WI38 (cell line): Measurements from ENCODE around the gene TMEM258.

ENCODE experiments used
- H3K4me3 ChIP-seq: 2 replicates; pipeline ENCODE4 v1.5.1; 2011; ENCODE audit warnings: low read depth, mild to moderate bottlenecking, control low read depth, low read length
- TF ChIP-seq, protein P1 (sequence below): IDR thresholded peaks from 2 replicates; pipeline ENCODE4 v1.5.1; 2012; ENCODE audit warnings: low read depth, mild to moderate bottlenecking, control low read depth, low read length

TMEM258 gene

DNA sequence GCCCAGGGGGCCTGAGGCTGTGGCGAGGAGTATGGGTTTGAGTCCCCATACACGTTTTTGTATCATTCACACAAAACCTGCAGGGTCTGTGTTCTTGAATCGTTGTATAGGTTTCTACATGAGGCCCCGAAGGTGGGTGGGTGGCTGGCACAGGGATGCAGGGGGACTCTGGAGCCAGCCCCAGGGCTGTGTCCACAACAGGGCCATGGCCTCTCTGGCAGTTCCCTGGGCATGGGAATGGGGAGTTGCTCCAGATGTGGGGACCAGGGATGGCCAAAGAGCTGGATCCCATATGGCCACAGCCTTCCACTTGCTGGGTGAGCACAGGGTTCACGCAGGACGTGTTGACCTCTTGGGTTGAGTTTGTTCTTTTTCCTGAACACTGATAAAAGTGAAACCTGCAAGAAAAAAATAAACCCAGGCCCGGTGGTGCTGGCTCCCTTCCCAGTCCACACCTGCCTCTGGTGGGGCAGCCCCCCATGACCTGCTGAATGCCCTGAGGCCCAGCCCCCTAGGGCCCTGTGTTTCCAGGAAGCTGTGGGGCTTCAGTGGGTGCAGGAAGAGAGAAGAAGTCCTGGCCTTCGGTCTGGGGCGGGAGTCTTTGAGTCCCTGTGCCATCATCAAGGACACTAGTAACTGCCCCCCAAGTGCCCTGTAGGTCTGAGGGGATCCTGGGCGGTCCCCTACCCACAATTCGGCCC, 23.9 kb downstream of the TMEM258 start:
- no peak overlapping the region for H3K4me3 ChIP-seq
- TF ChIP-seq, protein P1, sequence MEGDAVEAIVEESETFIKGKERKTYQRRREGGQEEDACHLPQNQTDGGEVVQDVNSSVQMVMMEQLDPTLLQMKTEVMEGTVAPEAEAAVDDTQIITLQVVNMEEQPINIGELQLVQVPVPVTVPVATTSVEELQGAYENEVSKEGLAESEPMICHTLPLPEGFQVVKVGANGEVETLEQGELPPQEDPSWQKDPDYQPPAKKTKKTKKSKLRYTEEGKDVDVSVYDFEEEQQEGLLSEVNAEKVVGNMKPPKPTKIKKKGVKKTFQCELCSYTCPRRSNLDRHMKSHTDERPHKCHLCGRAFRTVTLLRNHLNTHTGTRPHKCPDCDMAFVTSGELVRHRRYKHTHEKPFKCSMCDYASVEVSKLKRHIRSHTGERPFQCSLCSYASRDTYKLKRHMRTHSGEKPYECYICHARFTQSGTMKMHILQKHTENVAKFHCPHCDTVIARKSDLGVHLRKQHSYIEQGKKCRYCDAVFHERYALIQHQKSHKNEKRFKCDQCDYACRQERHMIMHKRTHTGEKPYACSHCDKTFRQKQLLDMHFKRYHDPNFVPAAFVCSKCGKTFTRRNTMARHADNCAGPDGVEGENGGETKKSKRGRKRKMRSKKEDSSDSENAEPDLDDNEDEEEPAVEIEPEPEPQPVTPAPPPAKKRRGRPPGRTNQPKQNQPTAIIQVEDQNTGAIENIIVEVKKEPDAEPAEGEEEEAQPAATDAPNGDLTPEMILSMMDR: no peak

DNA sequence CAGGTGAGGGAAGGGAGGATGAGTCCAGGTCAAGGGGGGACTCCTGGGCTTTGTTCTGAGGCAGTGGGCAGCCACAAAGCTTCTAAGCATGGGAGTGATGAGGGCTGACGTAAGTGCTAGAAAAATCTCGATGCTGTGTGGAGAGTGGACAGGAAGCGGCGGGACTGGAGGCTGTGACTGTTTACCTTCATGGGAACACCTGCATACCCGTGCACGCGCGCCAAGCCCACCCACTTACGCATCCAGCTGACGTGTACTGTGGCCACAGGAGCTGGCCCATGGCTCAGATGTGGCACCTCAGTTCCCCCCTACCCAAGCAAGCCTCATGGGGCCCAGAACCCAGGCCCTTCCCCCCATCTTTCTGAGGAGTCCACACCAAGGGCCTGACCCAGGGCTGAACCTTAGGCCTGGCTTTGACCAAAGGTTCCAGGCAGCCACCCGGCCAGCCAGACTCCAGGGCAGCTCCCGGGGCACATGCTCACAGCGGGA, 26.0 kb downstream of the TMEM258 start:
- TF ChIP-seq, protein P1: no peak
- H3K4me3 ChIP-seq: no peak overlapping the region

DNA sequence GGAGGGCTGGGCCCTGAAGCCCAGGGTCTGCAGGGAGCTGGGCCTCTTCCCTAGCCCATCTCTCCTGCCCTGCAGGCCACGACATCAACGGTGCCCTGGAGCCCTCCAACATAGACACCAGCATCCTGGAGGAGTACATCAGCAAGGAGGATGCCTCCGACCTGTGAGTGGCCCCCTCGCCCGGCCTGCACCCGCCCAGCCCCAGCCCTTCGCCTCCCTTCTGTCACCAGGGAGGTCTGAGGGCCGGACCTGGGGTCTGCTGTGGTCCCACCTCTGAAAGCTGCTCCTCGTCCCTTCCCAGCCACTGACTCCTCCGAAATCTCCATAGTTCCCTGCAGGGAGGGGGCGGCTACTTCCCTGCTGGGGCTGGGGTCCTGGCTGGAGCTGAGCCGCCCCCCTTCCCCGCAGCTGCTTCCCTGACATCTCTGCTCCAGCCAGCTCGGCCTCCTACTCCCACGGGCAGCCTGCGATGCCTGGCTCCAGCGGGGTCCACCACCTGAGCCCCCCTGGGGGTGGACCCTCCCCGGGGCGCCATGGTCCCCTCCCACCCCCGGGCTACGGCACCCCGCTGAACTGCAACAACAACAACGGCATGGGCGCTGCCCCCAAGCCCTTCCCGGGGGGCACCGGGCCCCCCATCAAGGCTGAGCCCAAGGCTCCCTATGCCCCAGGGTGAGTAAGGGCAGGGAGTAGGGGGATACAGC, 26.7 kb downstream of the TMEM258 start:
- no peak overlapping the region for H3K4me3 ChIP-seq
- TF ChIP-seq, protein P1: no peak

DNA sequence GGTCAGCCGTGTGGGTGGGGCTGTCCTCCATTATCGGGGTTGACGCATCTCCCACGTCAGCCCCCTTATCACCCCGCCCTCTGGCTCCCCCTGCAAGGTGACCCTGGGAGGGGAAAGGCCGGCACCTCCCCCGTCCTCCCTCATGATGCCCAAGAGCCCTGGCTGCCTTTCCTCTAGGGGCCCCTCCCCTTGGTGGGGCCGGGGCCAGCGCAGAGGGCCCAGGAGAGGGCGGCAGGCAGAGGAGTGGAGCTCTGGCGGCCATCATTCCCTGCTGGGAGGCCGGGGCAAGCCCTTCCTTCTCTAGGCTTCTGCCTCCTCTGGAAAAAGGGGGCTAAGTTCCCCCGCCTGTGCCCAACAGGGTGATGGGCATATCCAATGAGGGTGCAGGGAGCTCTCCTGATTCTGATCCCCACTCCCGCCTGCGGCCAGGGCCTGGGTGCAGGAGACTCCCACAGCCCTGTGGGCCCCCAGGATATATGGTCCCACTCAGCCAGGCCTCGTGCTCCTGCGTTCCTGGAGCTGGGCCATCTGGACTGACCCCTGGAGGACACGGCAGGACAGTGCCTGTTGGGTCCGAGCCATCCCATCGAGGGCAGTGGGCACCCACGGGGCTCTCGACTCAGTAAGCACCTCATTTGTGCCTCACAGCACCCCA, 27.7 kb downstream of the TMEM258 start:
- TF ChIP-seq, protein P1: no peak

DNA sequence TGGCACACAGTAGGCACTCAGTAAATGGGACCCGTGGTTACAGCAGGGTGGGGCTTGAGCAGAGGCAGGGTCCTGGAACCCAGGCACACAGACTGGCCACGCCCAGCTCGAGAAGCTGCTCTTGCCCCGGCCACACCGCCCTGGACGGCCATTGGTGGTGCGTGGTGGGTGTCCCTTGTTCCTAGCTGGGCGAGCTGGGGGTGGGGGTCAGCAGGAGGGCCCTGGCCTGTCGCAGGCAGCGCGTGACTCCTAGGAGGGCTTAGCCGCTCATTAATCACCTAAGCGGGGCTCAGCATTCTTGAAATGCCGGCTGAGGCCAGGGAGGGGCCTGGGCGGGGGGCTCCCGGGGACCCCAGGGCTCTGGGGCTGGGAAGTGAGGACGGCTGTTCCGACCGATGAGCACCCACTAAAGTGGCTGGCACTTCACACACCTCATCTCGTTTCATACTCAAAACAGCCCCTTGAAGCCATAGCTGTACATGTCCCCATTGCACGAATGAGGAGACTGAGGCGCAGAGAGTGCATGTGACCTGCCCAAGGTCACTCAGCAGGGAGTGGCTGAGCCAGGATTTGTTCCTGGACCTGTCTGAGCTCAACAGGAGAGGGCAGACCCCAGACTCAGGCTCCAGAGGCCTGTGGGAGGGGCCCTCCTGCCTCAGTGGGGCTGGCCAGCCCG, 28.3 kb downstream of the TMEM258 start:
- no peak overlapping the region for H3K4me3 ChIP-seq
- TF ChIP-seq, protein P1: no peak

More for the DNA sequence above, 27.7 kb downstream of the TMEM258 start:
- no peak overlapping the region for H3K4me3 ChIP-seq

DNA sequence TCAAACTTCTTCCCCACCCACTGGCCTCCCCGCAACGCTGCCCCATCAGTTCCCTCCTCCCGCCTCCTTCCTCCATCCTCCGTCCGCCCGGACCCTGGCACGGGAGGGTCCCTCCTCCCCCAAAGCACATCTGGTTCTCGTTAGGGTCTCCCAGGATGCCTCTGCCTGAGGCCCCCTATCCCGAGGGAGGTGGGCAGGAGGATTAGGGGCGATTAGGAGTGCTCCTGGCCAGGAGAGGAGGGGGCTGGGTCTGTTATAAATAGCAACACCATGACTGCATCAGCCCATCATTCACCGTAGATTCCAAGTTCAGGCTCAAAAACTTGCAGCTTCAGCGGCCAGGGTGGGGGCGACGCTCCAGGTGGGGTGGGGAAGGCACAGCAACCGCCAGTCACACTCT, 29.6 kb downstream of the TMEM258 start:
- H3K4me3 ChIP-seq: no peak overlapping the region
- TF ChIP-seq, protein P1: no peak

DNA sequence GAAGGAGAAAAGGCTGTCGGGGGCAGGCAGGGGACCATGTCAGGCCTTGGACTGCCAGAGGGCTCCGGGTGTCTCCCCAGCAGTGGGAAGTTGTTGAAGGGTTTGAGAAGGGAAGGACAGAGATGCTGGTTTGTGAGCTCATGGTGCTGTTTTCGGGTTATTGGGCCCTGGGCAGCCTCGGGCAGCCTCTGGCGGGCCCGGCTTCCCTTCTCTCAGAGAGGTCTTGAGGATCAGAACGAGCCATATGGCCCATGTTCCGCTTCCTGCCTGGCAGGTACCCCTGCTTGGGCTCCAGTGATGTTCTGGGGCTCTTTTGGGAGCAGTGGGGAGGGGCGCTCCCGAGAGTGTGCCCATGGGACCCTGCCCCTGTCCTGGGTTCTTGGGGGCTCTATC, 30.2 kb downstream of the TMEM258 start:
- TF ChIP-seq, protein P1: no peak

More for the DNA sequence above, 30.2 kb downstream of the TMEM258 start:
- no peak overlapping the region for H3K4me3 ChIP-seq
